Heart left ventricle (tissue), 13 donors: Measurements from ENCODE around the gene PCBP1.

Experiments
- POLR2A ChIP-seq, 2 donors: fragments of 450-650 bp; IDR thresholded peaks; one replicate each; pipeline ENCODE4 v1.6.1; 2017; ENCODE audit warnings: antibody characterized with exemption in 2 of 2, mild to moderate bottlenecking in 2 of 2, moderate library complexity in 2 of 2
- TF ChIP-seq, protein P1 (sequence below), 12 donors: fragments of 200-600 bp; sonication (generic) in 4 of 12; IDR thresholded peaks; one replicate each; pipeline versions ENCODE4 v1.5.0 to v1.8.0; 2018 to 2022; ENCODE audit warnings: antibody characterized with exemption in 12 of 12, mild to moderate bottlenecking in 5 of 12
- donor health status: ischemic (EF 13 %, LVEDD 7.1; RV severe dilation, severe dysfunction).
- donor health status: DM: no; HTN: yes; CAD: no.
- donor health status: DM: no; HTN: no; CAD: no.
- donor health status: ischemic (EF 25% LVEDD 6.9; RV normal size, moderate dysfunction).
- donor health status: ischemic (EF 25% LVEDD 5.7; RV mildly dilated, moderate dysfunction).
- donor health status: ischemic (EF 35%, LVEDD 5.7; RV mildly dilated, moderate dysfunction).
- donor health status: nonischemic (EF 11% LVEDD 7.7; RV severe dilation, severe dysfunction).
- donor health status: DM: yes; HTN: yes; CAD: no.
- donor health status: PGD.
- donor health status: ischemic (EF 29% LVEDD 5.4; RV normal size, mild dysfunction).
- donor health status: nonischemic (EF 23%, LVEDD 6.1; RV moderate dilation, normal function).

GRCh38 chr2:70083344-70084156, 3.7 kb upstream of the PCBP1 start:
- TF ChIP-seq, protein P1, sequence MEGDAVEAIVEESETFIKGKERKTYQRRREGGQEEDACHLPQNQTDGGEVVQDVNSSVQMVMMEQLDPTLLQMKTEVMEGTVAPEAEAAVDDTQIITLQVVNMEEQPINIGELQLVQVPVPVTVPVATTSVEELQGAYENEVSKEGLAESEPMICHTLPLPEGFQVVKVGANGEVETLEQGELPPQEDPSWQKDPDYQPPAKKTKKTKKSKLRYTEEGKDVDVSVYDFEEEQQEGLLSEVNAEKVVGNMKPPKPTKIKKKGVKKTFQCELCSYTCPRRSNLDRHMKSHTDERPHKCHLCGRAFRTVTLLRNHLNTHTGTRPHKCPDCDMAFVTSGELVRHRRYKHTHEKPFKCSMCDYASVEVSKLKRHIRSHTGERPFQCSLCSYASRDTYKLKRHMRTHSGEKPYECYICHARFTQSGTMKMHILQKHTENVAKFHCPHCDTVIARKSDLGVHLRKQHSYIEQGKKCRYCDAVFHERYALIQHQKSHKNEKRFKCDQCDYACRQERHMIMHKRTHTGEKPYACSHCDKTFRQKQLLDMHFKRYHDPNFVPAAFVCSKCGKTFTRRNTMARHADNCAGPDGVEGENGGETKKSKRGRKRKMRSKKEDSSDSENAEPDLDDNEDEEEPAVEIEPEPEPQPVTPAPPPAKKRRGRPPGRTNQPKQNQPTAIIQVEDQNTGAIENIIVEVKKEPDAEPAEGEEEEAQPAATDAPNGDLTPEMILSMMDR (IDR thresholded peaks at IDR 0.05), result no peak
- no peak for TF ChIP-seq POLR2A (IDR thresholded peaks at IDR 0.05)
